HG02763 (cell line): ENCODE results near the gene ARMH3.

Experiments
- ATAC-seq: cut with Tn5 transposase; IDR thresholded peaks from one replicate; pipeline ENCODE4 v1.9.1; 2021; ENCODE audit warnings: mild to moderate bottlenecking, moderate library complexity; ENCODE audit not compliant: unreplicated experiment

The ARMH3 gene

GRCh38 chr10:101816376-101816775 lies 239.6 kb downstream of the ARMH3 start:
- no peak for ATAC-seq

DNA sequence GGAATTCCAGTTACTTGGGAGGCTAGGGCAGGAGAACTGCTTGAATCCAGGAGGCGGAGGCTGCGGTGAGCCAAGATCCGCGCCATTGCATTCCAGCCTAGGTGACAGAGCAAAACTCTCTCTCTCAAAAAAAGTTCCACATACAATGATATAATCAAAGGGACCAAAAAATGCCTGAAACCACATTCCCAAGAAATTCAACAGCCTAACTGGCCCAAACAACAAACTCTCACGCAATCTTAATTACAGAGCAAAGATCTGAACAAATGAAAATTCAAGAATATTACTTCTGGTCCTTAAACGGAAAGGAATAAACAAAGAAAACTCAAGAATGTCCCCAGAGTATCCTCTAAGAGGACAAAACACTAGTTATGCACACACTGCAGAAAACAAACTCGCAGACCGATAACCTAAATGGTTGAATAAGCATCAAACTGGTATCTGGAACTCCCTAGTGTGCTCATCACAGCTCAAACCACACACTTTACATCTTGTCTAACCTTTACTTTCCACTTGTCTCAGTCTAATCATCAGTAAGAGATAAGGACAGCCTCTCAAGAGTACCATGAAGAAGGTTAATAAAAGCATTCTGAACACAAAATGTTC lies 241.4 kb downstream of the ARMH3 start:
- no peak for ATAC-seq

GRCh38 chr10:101812606-101813005 lies 243.4 kb downstream of the ARMH3 start:
- ATAC-seq = no peak

DNA sequence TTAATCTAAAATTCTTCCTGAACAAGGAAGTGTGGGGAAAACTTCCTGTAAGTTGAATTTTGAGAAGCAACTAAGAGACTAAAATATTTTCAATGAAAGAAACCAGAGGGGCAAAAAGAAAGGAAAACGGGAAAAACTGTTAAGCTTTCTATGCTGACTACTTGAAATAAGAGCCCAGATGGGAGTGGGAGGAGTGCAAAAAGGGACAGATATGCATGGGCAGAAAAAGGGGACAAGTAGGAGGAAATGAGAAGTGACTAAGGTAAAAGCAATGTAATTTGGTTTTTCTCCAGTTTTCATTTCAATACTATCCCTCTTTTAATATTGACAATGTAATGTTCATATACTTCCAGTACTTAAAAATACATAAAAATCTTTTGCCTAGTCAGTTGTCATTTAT lies 248.8 kb downstream of the ARMH3 start:
- no peak for ATAC-seq

DNA sequence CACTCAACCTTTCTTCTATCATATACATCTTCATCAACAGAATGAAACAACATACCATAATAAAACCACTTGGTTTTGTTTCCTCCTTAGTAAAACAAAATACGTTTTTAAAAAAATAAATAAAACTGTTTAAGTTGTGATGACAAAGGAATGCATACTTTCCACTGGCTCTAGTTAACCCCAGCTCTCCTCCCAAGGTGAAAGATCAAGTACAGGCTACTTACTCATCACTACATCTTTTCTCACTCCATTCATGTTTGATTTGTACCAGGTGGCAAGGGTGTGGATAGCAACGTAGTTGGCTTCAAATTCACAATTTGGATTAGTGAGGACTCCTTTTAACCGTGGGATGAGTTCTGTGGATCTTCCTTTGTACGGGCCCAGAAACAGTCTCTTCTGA lies 252.5 kb downstream of the ARMH3 start:
- ATAC-seq = no peak

DNA sequence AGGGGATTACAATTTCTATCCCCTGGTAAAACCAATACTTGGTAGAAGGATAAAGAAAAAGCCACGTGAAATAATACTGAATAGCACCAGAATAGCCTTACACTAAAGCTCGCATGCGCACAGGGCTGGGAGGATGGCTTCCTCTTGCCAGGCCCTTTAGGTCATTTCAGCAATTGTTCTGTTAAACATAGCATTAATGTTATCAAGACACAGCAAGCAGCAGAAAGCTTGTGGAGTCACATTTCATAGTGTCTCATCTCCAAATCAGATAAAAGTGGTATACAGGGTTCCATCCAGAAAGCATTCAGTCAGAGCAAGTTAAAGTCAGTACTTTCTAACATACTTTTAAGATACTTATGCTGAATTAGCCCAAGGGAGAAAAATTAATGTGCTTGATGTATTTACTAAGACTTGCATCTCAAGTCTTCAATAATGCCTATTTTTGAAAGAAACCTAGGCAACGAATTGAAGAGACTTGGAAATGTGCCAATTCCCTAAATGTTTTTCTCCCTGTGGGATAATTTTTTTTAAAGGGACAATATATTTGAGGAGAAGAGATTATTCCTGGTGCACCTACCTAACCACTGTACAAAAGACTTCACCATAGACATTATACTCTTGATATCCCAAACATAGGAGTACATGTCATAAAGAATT lies 258.4 kb downstream of the ARMH3 start:
- no peak for ATAC-seq
